Stomach (tissue), 9 donors: ENCODE measurements around the gene TSC22D4. TPM values are rescaled to one million over a fixed set of nuclear protein-coding genes. Genes with fewer than 3 reads are reported as not detected.

ENCODE experiments used
- DNase-seq, 2 donors: peaks; one replicate each; pipeline versions ENCODE4 v3.0.0 to v3.0.0-alpha.2; 2013 to 2019
- H3K27ac ChIP-seq, 5 donors: fragments of 200-600 bp in 4 of 5; sonication (generic) in 4 of 5; one replicate each; pipeline ENCODE4 v1.5.1; 2013 to 2019; ENCODE audit warnings: mild to moderate bottlenecking in 1 of 5, moderate library complexity in 1 of 5
- H3K27me3 ChIP-seq, 3 donors: fragments of 200-600 bp; sonication (generic); one replicate each; pipeline ENCODE4 v1.5.1; 2017 to 2019; ENCODE audit warnings: mixed run types in 1 of 3
- H3K36me3 ChIP-seq, 4 donors: fragments of 200-600 bp; sonication (generic); 1 replicate in 3 of 4; 2 replicates in 1 of 4; pipeline ENCODE4 v1.5.1; 2016 to 2019
- H3K4me1 ChIP-seq, 4 donors: fragments of 200-600 bp; sonication (generic); one replicate each; pipeline ENCODE4 v1.5.1; 2016 to 2019
- H3K4me3 ChIP-seq, 4 donors: fragments of 200-600 bp; sonication (generic) in 3 of 4; one replicate each; pipeline ENCODE4 v1.5.1; 2016 to 2019; ENCODE audit warnings: mild to moderate bottlenecking in 1 of 4
- H3K9me3 ChIP-seq, 4 donors: fragments of 200-600 bp; sonication (generic); one replicate each; pipeline ENCODE4 v1.5.1; 2016 to 2019
- EP300 ChIP-seq: sonication (generic); formaldehyde crosslinking; IDR thresholded peaks from one replicate; pipeline ENCODE4 v1.6.1; 2017; ENCODE audit warnings: antibody characterized with exemption
- POLR2A ChIP-seq, 4 donors: fragments of 450-650 bp; IDR thresholded peaks; one replicate each; pipeline ENCODE4 v1.6.1; 2016; ENCODE audit warnings: antibody characterized with exemption in 4 of 4, control low read depth in 2 of 4, mild to moderate bottlenecking in 1 of 4, moderate library complexity in 1 of 4
- POLR2AphosphoS5 ChIP-seq, 3 donors: sonication (generic); formaldehyde crosslinking; IDR thresholded peaks; one replicate each; pipeline ENCODE4 v1.6.1; 2016; ENCODE audit warnings: antibody characterized with exemption in 3 of 3
- WGBS, 5 donors: extraction: QIAGEN DNeasy Blood & Tissue Kit in 3 of 5; methylation state at CpG; one replicate each; pipeline versions ENCODE4 v1.1.5 to v1.1.7; 2013 to 2018; 5-methylcytosine and 5-hydroxymethylcytosine counted together
- intact Hi-C: fragments of 100-400 bp; cut with DNase I; formaldehyde crosslinking; loops from one replicate; pipeline ENCODE4 v1.15.1; 2023; ENCODE audit warnings: low total_unique reads
- polyA plus RNA-seq, 3 donors: library from polyadenylated mRNA; stranded (reverse); fragments of 200-250 nt; gene quantifications; one replicate each; pipeline ENCODE4 v1.2.3, GENCODE V29; 2013
- total RNA-seq, 5 donors: library from RNA; depleted of rRNA; stranded (reverse); fragments of >200 nt; gene quantifications; one replicate each; pipeline versions ENCODE4 v1.1.0 to v1.2.3, GENCODE V29; 2014 to 2016
- TF ChIP-seq, protein P1 (sequence below), 7 experiments: fragments of 450-650 bp in 4 of 7; fragments of 200-600 bp in 3 of 7; sonication (generic) in 3 of 7; IDR thresholded peaks; one replicate each; pipeline ENCODE4 v1.5.1; 2016 to 2019; ENCODE audit warnings: antibody characterized with exemption in 7 of 7, control low read depth in 2 of 7, mild to moderate bottlenecking in 1 of 7
- donor health status: healthy with polysubstance abuse.
- donor health status: Bipolar disorder and iron deficiency.
- donor health status: healthy.

TSC22D4 gene
- total and polyA plus RNA-seq, 8 donors = 9.4 to 120 (median 31.5) TPM

DNA sequence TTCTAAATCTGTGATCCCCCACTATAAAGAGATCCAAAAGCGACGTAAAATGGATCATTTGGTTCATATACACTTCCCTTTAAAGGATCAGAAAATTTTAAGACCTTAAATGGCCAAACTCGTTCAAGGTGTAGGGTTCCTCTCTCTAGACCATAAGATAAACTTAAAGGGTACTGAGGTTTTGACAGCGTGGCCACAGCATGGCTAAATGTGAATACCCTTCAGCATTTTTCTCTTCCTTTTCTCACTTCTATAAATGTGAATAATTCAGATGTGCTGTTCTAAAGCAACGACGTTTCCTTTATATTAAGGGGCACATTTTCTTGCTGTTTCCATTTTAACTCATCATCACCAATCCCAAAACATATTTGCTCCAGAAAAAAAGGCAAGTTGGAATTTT, 55.7 kb downstream of the TSC22D4 start:
- H3K27me3 ChIP-seq = no peaks in the 10 kb centered on the region
- H3K27ac ChIP-seq = no peak overlapping the region
- DNase-seq = no peak
- peaks cover 4 to 7% (median 7%) of the 10 kb centered on the region in 4 donors for H3K4me1 ChIP-seq
- peaks cover 0 to 6% (median 2%) of the 10 kb centered on the region in 4 donors for H3K36me3 ChIP-seq
- no peak overlapping the region for H3K4me3 ChIP-seq
- TF ChIP-seq, protein P1, sequence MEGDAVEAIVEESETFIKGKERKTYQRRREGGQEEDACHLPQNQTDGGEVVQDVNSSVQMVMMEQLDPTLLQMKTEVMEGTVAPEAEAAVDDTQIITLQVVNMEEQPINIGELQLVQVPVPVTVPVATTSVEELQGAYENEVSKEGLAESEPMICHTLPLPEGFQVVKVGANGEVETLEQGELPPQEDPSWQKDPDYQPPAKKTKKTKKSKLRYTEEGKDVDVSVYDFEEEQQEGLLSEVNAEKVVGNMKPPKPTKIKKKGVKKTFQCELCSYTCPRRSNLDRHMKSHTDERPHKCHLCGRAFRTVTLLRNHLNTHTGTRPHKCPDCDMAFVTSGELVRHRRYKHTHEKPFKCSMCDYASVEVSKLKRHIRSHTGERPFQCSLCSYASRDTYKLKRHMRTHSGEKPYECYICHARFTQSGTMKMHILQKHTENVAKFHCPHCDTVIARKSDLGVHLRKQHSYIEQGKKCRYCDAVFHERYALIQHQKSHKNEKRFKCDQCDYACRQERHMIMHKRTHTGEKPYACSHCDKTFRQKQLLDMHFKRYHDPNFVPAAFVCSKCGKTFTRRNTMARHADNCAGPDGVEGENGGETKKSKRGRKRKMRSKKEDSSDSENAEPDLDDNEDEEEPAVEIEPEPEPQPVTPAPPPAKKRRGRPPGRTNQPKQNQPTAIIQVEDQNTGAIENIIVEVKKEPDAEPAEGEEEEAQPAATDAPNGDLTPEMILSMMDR (IDR thresholded peaks at IDR 0.05) = no peak
- TF ChIP-seq EP300 (no peak), POLR2A (IDR thresholded peaks at IDR 0.05) (no peak), POLR2AphosphoS5 (IDR thresholded peaks at IDR 0.05) (no peak)
- H3K9me3 ChIP-seq = no peaks in the 10 kb centered on the region
- intact Hi-C loops = no loop called here
- WGBS, 5 donors = 77 to 96% (median 88%) methylated on average over 6 of the region's 6 CpGs

DNA sequence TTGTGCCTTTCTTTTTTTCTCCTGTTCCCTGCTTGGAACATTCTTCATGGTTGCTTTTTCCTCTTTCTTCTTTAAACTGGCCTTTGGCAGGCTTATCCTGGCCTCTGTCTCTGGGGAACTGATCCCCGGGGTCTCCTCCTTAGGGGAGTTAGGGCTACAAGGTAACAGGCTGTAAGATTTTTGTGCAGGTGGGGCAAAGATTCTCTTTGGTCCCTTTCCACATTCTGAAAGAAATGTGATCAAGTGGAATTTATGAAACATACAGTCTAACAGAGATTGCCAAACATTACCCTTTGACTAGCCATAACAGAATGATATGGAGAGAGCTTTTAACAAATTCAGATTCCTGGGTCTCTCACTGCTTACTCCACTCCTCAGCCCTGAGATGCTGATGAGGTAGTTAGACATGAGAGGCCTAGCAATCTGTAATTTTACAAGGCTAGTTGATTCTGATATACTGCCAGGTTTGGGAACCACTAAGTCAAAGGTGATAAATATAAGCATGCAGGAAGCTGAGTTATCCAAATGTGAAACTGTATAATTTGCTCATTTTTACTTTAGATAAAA, 59.3 kb downstream of the TSC22D4 start:
- intact Hi-C loops = loop anchor here (10.0 kb wide), 1 partner anchor 65 kb away; the partner anchor contains the start of gene PILRB
- no peaks in the 10 kb centered on the region for H3K4me1 ChIP-seq
- peaks cover 0 to 6% (median 3%) of the 10 kb centered on the region in 4 donors for H3K36me3 ChIP-seq
- no peaks in the 10 kb centered on the region for H3K9me3 ChIP-seq
- 68 to 84% (median 81%) methylated on average over 1 of the region's 1 CpG for WGBS, 5 donors
- H3K27me3 ChIP-seq = no peaks in the 10 kb centered on the region
- H3K27ac ChIP-seq = no peak overlapping the region
- no peak overlapping the region for H3K4me3 ChIP-seq
- DNase-seq = no peak
- TF ChIP-seq POLR2A (IDR thresholded peaks at IDR 0.05) (no peak), EP300 (no peak), POLR2AphosphoS5 (IDR thresholded peaks at IDR 0.05) (no peak)
- TF ChIP-seq, protein P1 (IDR thresholded peaks at IDR 0.05) = no peak

DNA sequence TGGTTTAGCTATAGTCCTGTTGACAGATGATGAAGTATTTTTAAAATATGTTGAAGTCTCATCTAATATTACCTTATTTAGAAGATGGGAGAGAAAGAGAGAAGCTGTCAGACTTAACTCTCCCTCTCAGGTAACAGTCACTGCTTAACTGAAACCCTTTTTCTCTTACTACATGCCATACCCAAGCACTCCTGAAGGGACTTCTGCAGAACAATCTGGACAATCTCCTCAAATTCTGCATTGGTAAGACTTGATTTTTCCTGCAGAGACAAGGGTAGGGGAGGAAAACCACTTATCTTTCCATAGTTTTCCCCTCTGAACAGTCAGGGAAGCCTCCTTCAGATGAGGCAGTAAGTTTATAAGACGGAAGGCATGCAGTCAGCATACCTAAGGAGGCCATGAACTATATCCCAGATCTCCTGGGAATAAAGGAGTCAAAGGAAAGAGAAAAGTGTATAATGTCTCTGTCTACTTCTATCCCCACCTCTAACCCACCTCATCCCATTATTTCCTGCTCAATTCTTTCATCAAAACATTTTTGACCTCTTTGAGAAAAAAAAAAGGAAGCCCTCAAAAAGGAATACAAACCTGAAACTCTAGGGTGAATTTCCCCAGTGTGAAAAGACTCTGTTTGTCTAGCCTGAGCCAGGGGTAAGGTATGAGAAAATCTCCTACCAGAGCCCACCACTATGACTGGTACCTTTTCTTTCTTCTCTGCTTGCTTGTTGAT, 59.9 kb downstream of the TSC22D4 start:
- Histone ChIP-seq H3K27me3 (no peaks in the 10 kb centered on the region), H3K27ac (no peak overlapping the region), H3K36me3 (peaks cover 0 to 6% (median 3%) of the 10 kb centered on the region in 4 donors), H3K4me1 (no peaks in the 10 kb centered on the region), H3K9me3 (no peaks in the 10 kb centered on the region), H3K4me3 (no peak overlapping the region)
- WGBS, 5 donors = 82 to 100% (median 94%) methylated on average over 1 of the region's 1 CpG
- intact Hi-C loops = loop anchor here (10.0 kb wide), 1 partner anchor 64 kb away; the partner anchor contains the start of gene PILRB
- DNase-seq = no peak
- TF ChIP-seq, protein P1 (IDR thresholded peaks at IDR 0.05) = no peak
- no peak for TF ChIP-seq POLR2A (IDR thresholded peaks at IDR 0.05)
- TF ChIP-seq EP300 = no peak
- TF ChIP-seq POLR2AphosphoS5 (IDR thresholded peaks at IDR 0.05) = no peak

Other genes starting within 250 kb of the TSC22D4 start
- gene SPDYE3, start 171.5 kb downstream of the TSC22D4 start, total RNA-seq = not detected
- not detected for gene SPDYE3, start 171.5 kb downstream of the TSC22D4 start, polyA plus RNA-seq
- 100 to 1,000 TPM in 2 of 5 donors, 10 to 100 TPM in 3; 18.5 to 141 (median 61.3) TPM for gene PILRB, start 121.1 kb downstream of the TSC22D4 start, total RNA-seq
- gene PILRB, start 121.1 kb downstream of the TSC22D4 start, polyA plus RNA-seq = 10 to 100 TPM; 16.8 to 82.3 (median 20.7) TPM
- gene PILRA, start 105.7 kb downstream of the TSC22D4 start, total RNA-seq = 1 to 10 TPM in 2 of 5 donors, not detected in 3; 3.1 to 10.0 TPM
- gene PILRA, start 105.7 kb downstream of the TSC22D4 start, polyA plus RNA-seq = 1 to 10 TPM; 1.4 to 3.1 (median 1.9) TPM
- gene ZCWPW1, start 50.5 kb downstream of the TSC22D4 start, total RNA-seq = 10 to 100 TPM in 2 of 5 donors, 1 to 10 TPM in 1, under 1 TPM in 1, not detected in 1; 0.89 to 44.3 (median 10.9) TPM
- 10 to 100 TPM in 1 of 3 donors, 1 to 10 TPM in 2; 4.9 to 11.7 (median 5.2) TPM for gene ZCWPW1, start 50.5 kb downstream of the TSC22D4 start, polyA plus RNA-seq
- gene MEPCE, start 49.4 kb downstream of the TSC22D4 start, total RNA-seq = 100 to 1,000 TPM in 1 of 5 donors, 10 to 100 TPM in 4; 14.1 to 117 (median 28.1) TPM
- 10 to 100 TPM; 17.4 to 21.4 (median 20.0) TPM for gene MEPCE, start 49.4 kb downstream of the TSC22D4 start, polyA plus RNA-seq
- gene PPP1R35, start 42.7 kb downstream of the TSC22D4 start, total RNA-seq = 100 to 1,000 TPM in 1 of 5 donors, 10 to 100 TPM in 1, 1 to 10 TPM in 2, not detected in 1; 6.2 to 226 (median 38.9) TPM
- 10 to 100 TPM; 29.5 to 78.0 (median 39.5) TPM for gene PPP1R35, start 42.7 kb downstream of the TSC22D4 start, polyA plus RNA-seq
- gene SPACDR, start 15.0 kb downstream of the TSC22D4 start, total RNA-seq = 1 to 10 TPM in 1 of 5 donors, not detected in 4; 2.3 TPM
- gene SPACDR, start 15.0 kb downstream of the TSC22D4 start, polyA plus RNA-seq = 1 to 10 TPM in 1 of 3 donors, under 1 TPM in 1, not detected in 1; 0.65 to 1.1 TPM
- gene NYAP1, start 4.7 kb upstream of the TSC22D4 start, total RNA-seq = under 1 TPM in 1 of 5 donors, not detected in 4; 0.73 TPM
- under 1 TPM in 2 of 3 donors, not detected in 1; 0.48 to 0.75 TPM for gene NYAP1, start 4.7 kb upstream of the TSC22D4 start, polyA plus RNA-seq
- gene AGFG2, start 60.0 kb upstream of the TSC22D4 start, total RNA-seq = 100 to 1,000 TPM in 1 of 5 donors, 10 to 100 TPM in 3, 1 to 10 TPM in 1; 8.4 to 154 (median 16.4) TPM
- gene AGFG2, start 60.0 kb upstream of the TSC22D4 start, polyA plus RNA-seq = 10 to 100 TPM in 2 of 3 donors, 1 to 10 TPM in 1; 7.9 to 11.0 (median 10.2) TPM
- gene SAP25, start 94.7 kb upstream of the TSC22D4 start, total RNA-seq = 1 to 10 TPM in 1 of 5 donors, under 1 TPM in 1, not detected in 3; 0.92 to 1.8 TPM
- 1 to 10 TPM; 1.4 to 4.7 (median 2.3) TPM for gene SAP25, start 94.7 kb upstream of the TSC22D4 start, polyA plus RNA-seq
- 100 to 1,000 TPM in 3 of 5 donors, 10 to 100 TPM in 2; 23.7 to 263 (median 154) TPM for gene LRCH4, start 106.9 kb upstream of the TSC22D4 start, total RNA-seq
- 10 to 100 TPM; 23.5 to 39.5 (median 26.0) TPM for gene LRCH4, start 106.9 kb upstream of the TSC22D4 start, polyA plus RNA-seq
- gene FBXO24, start 107.1 kb upstream of the TSC22D4 start, total RNA-seq = under 1 TPM in 3 of 5 donors, not detected in 2; 0.37 to 0.45 (median 0.43) TPM
- gene FBXO24, start 107.1 kb upstream of the TSC22D4 start, polyA plus RNA-seq = under 1 TPM in 2 of 3 donors, not detected in 1; 0.44 to 0.88 TPM
- gene PCOLCE, start 123.1 kb upstream of the TSC22D4 start, total RNA-seq = 100 to 1,000 TPM in 1 of 5 donors, 10 to 100 TPM in 4; 15.8 to 129 (median 37.8) TPM
- 10 to 100 TPM; 15.6 to 25.0 (median 18.6) TPM for gene PCOLCE, start 123.1 kb upstream of the TSC22D4 start, polyA plus RNA-seq
- 10 to 100 TPM in 2 of 5 donors, 1 to 10 TPM in 2, not detected in 1; 4.0 to 21.1 (median 9.8) TPM for gene MOSPD3, start 133.3 kb upstream of the TSC22D4 start, total RNA-seq
- 10 to 100 TPM; 20.4 to 30.7 (median 29.1) TPM for gene MOSPD3, start 133.3 kb upstream of the TSC22D4 start, polyA plus RNA-seq
- 10 to 100 TPM in 1 of 5 donors, 1 to 10 TPM in 3, not detected in 1; 1.2 to 11.6 (median 3.3) TPM for gene TFR2, start 162.3 kb upstream of the TSC22D4 start, total RNA-seq
- gene TFR2, start 162.3 kb upstream of the TSC22D4 start, polyA plus RNA-seq = 1 to 10 TPM; 1.7 to 5.1 (median 3.1) TPM
- under 1 TPM in 2 of 5 donors, not detected in 3; 0.37 to 0.43 TPM for gene ACTL6B, start 177.2 kb upstream of the TSC22D4 start, total RNA-seq
- 1 to 10 TPM in 2 of 3 donors, under 1 TPM in 1; 0.25 to 1.4 (median 1.2) TPM for gene ACTL6B, start 177.2 kb upstream of the TSC22D4 start, polyA plus RNA-seq
- gene GNB2, start 194.5 kb upstream of the TSC22D4 start, total RNA-seq = 100 to 1,000 TPM in 3 of 5 donors, 10 to 100 TPM in 2; 52.9 to 290 (median 152) TPM
- gene GNB2, start 194.5 kb upstream of the TSC22D4 start, polyA plus RNA-seq = 100 to 1,000 TPM; 147 to 219 (median 169) TPM
- 100 to 1,000 TPM in 1 of 5 donors, 10 to 100 TPM in 4; 27.9 to 127 (median 87.9) TPM for gene GIGYF1, start 215.0 kb upstream of the TSC22D4 start, total RNA-seq
- 10 to 100 TPM; 10.5 to 19.9 (median 19.7) TPM for gene GIGYF1, start 215.0 kb upstream of the TSC22D4 start, polyA plus RNA-seq
- 10 to 100 TPM in 4 of 5 donors, not detected in 1; 23.3 to 70.1 (median 38.3) TPM for gene POP7, start 226.9 kb upstream of the TSC22D4 start, total RNA-seq
- gene POP7, start 226.9 kb upstream of the TSC22D4 start, polyA plus RNA-seq = 10 to 100 TPM; 38.1 to 45.2 (median 39.0) TPM
- gene EPO, start 241.3 kb upstream of the TSC22D4 start, total RNA-seq = not detected
- gene EPO, start 241.3 kb upstream of the TSC22D4 start, polyA plus RNA-seq = not detected